Occipital lobe (tissue), 3 donors: ENCODE measurements around the gene GOLGB1. TPM values are rescaled to one million over a fixed set of nuclear protein-coding genes. Genes with fewer than 3 reads are reported as not detected.

Source experiments
- DNase-seq: peaks from one replicate; lab custom pipeline; 2025; lab: John Stamatoyannopoulos, UW
- small RNA-seq: library from RNA; depleted of rRNA; stranded (forward); fragments of <200 nt; gene quantifications from one replicate; pipeline ENCODE3, GENCODE V24; 2014
- total RNA-seq: library from RNA; depleted of rRNA; stranded (reverse); fragments of >200 nt; gene quantifications from one replicate; pipeline ENCODE4 v1.2.3, GENCODE V29; 2014

The GOLGB1 gene
- total RNA-seq, 1 donor from 2014 or later = 47.1 TPM

DNA sequence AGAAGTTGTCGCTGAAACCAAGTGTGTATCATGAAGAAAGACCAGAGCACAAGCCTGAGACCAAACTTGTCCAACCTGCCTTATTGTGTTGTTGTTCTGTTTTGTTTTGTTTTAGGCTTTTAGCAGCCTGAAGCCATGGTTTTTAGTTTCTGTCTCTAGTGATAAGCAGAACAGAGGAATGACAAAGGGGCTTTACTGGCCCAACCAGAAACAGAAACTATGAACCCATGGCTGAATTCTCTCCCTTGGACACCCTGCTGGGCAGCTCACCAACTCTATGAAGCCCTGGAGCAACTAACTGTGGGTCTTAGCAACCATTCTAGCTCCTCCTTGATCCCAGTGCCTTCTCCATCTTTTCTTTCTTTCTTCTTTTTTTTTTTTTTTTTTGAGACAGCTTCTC, 119.2 kb downstream of the GOLGB1 start:
- DNase-seq = no peak

DNA sequence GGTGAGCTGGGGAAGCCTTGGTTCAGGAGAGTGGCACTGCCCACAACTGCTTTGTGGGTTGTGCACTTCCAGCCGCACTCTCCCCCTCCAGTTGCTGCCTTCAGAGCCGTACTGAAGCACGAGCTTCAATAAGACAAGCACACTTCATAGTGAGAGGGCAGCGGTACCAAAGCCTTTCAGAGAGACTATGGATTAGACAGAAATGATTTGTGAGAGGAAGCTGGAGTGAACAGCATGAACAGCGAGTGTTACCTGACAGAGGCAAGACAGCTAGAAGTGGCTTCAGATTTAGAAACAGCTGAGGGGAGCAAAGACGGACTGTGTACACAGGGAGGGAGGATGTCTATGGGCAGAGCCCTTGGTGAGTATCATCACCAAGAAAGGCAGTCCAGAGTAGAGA, 119.9 kb downstream of the GOLGB1 start:
- no peak for DNase-seq

DNA sequence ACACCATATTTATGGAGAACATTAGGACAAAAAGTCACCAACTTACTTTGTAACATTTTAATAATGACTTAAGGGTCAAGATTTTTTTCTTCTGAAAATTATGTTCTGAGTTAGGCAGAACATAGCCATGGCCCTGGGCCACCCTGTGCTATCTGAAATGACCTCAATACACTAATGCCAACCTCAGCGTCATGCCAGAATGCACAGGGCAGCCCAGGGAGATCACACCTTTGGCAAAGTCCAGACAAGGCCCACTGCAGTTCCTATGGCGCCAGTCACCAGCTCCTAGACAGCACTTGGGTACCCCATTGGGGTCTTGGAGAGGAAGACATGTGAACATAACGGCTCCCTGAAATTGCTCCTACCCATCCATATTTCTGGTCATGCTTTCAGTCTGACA, 121.9 kb downstream of the GOLGB1 start:
- DNase-seq = no peak

DNA sequence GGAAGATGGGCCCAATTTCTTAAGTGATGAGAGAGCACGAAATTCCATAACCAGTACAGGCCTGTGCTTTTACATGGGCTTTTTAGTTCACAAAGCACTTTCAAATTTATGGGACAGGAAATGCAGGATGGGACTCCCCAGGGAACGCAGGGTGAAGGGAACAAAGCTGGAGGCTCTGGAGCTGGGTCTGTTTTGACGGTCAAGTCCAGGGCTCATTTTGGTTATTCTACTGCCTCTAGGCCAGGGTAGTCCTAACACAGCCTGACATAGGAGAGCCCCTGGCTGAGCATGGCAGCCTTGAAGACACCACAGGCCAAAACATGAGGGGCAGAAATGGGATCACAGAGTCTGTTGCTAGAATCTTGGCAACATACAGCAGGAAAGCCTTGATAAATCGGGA, 122.3 kb downstream of the GOLGB1 start:
- no peak for DNase-seq

DNA sequence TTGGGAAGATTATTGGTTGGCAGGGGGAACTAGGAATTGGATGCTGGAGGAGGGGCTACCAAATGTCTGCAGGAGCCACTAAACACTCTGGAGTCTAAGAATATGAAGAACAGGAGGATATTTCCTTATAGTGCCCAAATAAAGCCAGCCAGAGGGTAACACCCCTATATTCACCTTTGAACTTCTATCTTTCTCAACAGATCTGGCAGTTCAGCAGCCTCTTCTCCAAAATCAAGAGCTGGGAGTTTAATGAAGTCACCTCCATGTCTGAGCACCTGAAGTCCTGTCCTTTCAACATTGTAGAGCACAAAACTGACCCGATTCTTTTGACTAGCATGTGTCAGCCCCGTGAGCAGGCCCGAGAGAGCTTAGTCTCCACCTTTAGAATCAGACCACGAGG, 123.0 kb downstream of the GOLGB1 start:
- DNase-seq = no peak

DNA sequence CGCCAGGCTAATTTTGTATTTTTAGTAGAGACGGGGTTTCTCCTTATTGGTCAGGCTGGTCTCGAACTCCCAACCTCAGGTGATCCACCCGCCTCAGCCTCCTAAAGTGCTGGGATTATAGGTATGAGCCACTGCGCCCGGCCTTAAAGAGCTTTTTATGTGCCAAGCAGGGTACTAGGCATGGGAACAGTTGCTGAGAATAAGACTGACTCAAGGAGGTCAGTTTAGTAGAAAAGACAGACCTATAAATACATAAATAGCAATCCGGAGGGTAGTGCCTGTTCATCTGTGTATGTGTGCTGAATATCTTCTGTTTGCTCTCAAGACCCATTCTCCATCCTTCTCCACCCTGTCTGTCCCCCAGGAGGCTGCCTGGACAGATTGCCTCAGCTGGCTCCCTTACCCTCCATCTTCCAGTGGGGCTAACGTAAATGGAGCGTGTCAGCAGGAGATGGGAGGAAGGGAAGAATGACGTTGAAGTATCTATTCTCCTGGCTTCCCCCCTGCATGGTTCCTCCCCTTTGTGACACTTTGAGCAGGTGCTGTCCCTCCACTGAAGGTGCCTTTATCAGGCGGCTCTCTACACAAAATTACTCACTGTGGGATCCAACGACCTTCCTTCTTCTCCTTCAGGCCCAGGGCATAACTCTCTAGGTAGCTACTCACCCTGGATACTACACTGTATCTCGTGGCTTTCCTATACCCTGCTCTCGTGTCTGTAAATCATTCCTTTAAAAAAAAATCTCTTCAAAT, 125.2 kb downstream of the GOLGB1 start:
- DNase-seq = no peak

DNA sequence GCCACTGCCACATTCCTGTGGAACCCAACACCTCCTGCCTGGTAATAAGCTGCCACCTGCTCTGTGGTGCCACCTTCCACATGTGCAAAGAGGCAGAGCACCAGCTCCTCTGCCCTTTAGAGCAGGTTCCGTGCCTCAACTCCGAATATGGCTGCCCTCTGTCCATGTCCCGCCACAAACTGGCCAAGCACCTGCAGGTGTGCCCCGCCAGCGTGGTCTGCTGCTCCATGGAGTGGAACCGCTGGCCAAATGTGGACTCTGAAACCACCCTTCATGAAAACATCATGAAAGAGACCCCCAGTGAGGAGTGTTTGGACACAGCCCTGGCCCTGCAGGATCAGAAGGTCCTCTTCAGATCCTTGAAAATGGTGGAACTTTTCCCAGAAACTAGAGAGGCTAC, 128.1 kb downstream of the GOLGB1 start:
- no peak for DNase-seq

DNA sequence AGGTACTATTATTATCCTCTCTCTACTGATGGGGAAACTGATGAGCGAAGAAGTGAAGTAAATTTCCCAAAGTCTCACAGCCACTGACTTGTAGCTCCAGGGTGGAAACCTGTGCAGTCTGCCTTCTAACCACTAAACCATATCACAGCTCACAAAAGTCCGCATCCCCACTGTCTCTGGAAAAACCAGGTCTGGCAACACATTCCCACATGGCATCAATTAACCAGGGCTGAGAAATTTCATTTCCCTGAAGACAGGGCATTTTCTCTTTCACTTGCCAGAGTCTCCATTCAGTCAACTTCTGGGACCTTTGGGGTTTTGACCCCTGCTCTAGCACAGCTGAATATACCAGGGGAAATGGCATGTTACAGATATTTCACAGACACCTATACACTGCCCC, 129.8 kb downstream of the GOLGB1 start:
- DNase-seq = no peak

Small RNA genes within 50 kb of the gene (small RNA-seq; reads per million reads assigned to genes)
- gene RNU4-62P = not detected

Other genes with a start within 250 kb of the GOLGB1 start
- 1.7 TPM for gene POLQ, start 203.8 kb downstream of the GOLGB1 start, total RNA-seq
- gene ARGFX, start 181.8 kb downstream of the GOLGB1 start, total RNA-seq = not detected
- 0.31 TPM for gene FBXO40, start 156.4 kb downstream of the GOLGB1 start, total RNA-seq
- gene HCLS1, start 88.8 kb downstream of the GOLGB1 start, total RNA-seq = 1.9 TPM
- gene IQCB1, start 85.3 kb upstream of the GOLGB1 start, total RNA-seq = 37.6 TPM
- gene EAF2, start 85.5 kb upstream of the GOLGB1 start, total RNA-seq = 5.3 TPM
- gene SLC15A2, start 144.7 kb upstream of the GOLGB1 start, total RNA-seq = 10.0 TPM